K562 (cell line): ENCODE results near the gene TMEM86B. TPM values are rescaled to one million over a fixed set of nuclear protein-coding genes. Genes with fewer than 3 reads are reported as not detected.

Source experiments
- CBX2 ChIP-seq: fragments of 200-600 bp; sonication (generic); IDR thresholded peaks from one replicate; pipeline ENCODE4 v1.6.1; 2012; ENCODE audit warnings: mild to moderate bottlenecking, low read length, inconsistent platforms; ENCODE audit not compliant: insufficient read depth, poor library complexity, severe bottlenecking
- HDAC2 ChIP-seq: fragments of 450-650 bp; IDR thresholded peaks from 2 replicates; pipeline ENCODE4 v1.6.1; 2016; ENCODE audit warnings: mild to moderate bottlenecking
- MGA ChIP-seq: fragments of 450-650 bp; IDR thresholded peaks from 2 replicates; pipeline ENCODE4 v1.6.1; 2016; ENCODE audit warnings: mild to moderate bottlenecking, moderate library complexity
- PHB2 ChIP-seq: fragments of 450-650 bp; IDR thresholded peaks from 2 replicates; pipeline ENCODE4 v1.6.1; 2017; ENCODE audit warnings: low read depth
- RFX1 ChIP-seq: fragments of 450-650 bp; IDR thresholded peaks from 2 replicates; pipeline ENCODE4 v1.6.1; 2016; ENCODE audit warnings: mild to moderate bottlenecking, moderate library complexity
- polyA plus RNA-seq, 8 experiments: library from polyadenylated mRNA; depleted of rRNA in 4 of 8; stranded (reverse) in 5 of 8; unstranded in 3 of 8; fragments of >200 nt; fragmentation: Nextera tagmentation in 2 of 8; fragmentation: Illumina TruSeq in 1 of 8; extraction: Ambion mirVana in 2 of 8; extraction: Trizol in 1 of 8; gene quantifications; 2 replicates each; pipeline versions ENCODE4 v1.2.1 to v1.2.3, GENCODE V29; 2011 to 2014; ENCODE audit warnings: inconsistent platforms in 1 of 8, missing spikeins in 1 of 8
- total RNA-seq, 7 experiments: library from RNA; depleted of rRNA in 6 of 7; stranded (reverse); fragments of >200 nt in 6 of 7; fragmentation: Illumina TruSeq in 2 of 7; extraction: Trizol in 2 of 7; gene quantifications; 2 replicates each; pipeline versions ENCODE4 v1.2.1 to v1.2.3, GENCODE V29; 2011 to 2021; ENCODE audit warnings: low replicate concordance in 1 of 7
- TF ChIP-seq, protein P1 (sequence below): fragments of 200-800 bp; sonication (Bioruptor generic); IDR thresholded peaks from 2 replicates; pipeline ENCODE4 v1.6.1; 2016; ENCODE audit warnings: missing genetic modification characterization, missing compliant biosample characterization
- TF ChIP-seq, protein P2 (sequence below): fragments of 450-650 bp; formaldehyde crosslinking; IDR thresholded peaks from 2 replicates; pipeline ENCODE4 v1.4.0; 2022; ENCODE audit warnings: missing genetic modification characterization

The TMEM86B gene
- total and polyA plus RNA-seq, 9 of the 15 experiments (the other 6 are each of a cell fraction or from before 2014, with no cell fraction given), result 0.28 to 7.9 (median 2.1) TPM

DNA sequence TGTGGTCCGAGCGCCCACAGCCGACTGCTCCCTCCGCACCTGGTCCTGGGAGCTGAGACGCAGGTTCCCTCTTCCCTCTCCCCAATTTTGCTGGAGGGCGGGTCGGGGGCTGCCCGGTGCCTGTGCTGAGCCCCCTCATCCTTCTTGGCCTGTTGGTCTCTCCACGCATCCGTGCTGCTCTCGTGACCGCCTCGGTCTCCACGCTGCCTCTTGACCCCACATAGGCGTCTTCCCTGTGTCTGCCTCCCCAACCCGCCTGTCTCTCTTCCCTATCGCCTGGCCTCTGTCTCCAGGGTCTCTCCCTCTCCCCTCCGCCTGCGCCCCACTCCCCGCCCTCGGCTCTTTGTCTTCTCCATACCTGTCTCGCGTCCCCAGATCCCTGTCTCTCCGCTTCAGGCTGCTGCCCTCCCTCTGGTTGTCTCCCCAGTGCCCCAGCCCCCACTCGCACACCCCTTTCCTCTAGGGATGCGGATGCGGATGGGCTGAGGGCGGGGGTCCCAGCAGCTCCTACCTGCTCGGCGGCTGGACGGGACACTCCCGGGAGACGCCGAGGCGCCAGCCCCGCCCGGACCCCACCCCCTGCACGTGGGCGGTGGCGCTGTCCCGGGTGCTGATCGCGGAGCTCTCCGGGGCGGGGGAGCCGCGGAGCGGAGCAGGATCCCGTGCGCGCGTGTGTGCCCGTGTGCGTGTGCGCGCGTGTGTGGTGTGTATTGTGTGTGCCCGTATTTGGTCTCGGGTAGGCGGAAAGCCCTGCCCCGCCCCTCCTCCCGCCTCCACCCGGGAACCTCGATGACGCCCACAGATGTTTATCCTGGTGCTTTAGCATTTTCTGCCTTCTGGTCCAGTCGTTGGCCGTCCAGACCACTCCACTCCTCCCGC, 48.7 kb downstream of the TMEM86B start, which contains the start of gene SYT5 (continued):
- TF ChIP-seq, protein P1, sequence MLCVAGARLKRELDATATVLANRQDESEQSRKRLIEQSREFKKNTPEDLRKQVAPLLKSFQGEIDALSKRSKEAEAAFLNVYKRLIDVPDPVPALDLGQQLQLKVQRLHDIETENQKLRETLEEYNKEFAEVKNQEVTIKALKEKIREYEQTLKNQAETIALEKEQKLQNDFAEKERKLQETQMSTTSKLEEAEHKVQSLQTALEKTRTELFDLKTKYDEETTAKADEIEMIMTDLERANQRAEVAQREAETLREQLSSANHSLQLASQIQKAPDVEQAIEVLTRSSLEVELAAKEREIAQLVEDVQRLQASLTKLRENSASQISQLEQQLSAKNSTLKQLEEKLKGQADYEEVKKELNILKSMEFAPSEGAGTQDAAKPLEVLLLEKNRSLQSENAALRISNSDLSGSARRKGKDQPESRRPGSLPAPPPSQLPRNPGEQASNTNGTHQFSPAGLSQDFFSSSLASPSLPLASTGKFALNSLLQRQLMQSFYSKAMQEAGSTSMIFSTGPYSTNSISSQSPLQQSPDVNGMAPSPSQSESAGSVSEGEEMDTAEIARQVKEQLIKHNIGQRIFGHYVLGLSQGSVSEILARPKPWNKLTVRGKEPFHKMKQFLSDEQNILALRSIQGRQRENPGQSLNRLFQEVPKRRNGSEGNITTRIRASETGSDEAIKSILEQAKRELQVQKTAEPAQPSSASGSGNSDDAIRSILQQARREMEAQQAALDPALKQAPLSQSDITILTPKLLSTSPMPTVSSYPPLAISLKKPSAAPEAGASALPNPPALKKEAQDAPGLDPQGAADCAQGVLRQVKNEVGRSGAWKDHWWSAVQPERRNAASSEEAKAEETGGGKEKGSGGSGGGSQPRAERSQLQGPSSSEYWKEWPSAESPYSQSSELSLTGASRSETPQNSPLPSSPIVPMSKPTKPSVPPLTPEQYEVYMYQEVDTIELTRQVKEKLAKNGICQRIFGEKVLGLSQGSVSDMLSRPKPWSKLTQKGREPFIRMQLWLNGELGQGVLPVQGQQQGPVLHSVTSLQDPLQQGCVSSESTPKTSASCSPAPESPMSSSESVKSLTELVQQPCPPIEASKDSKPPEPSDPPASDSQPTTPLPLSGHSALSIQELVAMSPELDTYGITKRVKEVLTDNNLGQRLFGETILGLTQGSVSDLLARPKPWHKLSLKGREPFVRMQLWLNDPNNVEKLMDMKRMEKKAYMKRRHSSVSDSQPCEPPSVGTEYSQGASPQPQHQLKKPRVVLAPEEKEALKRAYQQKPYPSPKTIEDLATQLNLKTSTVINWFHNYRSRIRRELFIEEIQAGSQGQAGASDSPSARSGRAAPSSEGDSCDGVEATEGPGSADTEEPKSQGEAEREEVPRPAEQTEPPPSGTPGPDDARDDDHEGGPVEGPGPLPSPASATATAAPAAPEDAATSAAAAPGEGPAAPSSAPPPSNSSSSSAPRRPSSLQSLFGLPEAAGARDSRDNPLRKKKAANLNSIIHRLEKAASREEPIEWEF (CRISPR knock-in tag), result no peak
- TF ChIP-seq RFX1, result no peak
- TF ChIP-seq MGA, result no peak
- TF ChIP-seq, protein P2, sequence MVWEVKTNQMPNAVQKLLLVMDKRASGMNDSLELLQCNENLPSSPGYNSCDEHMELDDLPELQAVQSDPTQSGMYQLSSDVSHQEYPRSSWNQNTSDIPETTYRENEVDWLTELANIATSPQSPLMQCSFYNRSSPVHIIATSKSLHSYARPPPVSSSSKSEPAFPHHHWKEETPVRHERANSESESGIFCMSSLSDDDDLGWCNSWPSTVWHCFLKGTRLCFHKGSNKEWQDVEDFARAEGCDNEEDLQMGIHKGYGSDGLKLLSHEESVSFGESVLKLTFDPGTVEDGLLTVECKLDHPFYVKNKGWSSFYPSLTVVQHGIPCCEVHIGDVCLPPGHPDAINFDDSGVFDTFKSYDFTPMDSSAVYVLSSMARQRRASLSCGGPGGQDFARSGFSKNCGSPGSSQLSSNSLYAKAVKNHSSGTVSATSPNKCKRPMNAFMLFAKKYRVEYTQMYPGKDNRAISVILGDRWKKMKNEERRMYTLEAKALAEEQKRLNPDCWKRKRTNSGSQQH (CRISPR knock-in tag), result peak; percentile 43; the same call in 1 of the 2 replicates
- peak; percentile 63; the same call in 1 of the 2 replicates for TF ChIP-seq HDAC2
- TF ChIP-seq CBX2, result no peak
- TF ChIP-seq PHB2, result no peak
